GM19351 (cell line): ENCODE measurements around the gene CEP83.

Experiments used
- ATAC-seq: cut with Tn5 transposase; IDR thresholded peaks from one replicate; pipeline ENCODE4 v1.9.1; 2021; ENCODE audit warnings: mild to moderate bottlenecking, moderate library complexity; ENCODE audit not compliant: unreplicated experiment

CEP83 gene

GRCh38 chr12:94308612-94309011 is 151.1 kb downstream of the CEP83 start:
- no peak for ATAC-seq

DNA sequence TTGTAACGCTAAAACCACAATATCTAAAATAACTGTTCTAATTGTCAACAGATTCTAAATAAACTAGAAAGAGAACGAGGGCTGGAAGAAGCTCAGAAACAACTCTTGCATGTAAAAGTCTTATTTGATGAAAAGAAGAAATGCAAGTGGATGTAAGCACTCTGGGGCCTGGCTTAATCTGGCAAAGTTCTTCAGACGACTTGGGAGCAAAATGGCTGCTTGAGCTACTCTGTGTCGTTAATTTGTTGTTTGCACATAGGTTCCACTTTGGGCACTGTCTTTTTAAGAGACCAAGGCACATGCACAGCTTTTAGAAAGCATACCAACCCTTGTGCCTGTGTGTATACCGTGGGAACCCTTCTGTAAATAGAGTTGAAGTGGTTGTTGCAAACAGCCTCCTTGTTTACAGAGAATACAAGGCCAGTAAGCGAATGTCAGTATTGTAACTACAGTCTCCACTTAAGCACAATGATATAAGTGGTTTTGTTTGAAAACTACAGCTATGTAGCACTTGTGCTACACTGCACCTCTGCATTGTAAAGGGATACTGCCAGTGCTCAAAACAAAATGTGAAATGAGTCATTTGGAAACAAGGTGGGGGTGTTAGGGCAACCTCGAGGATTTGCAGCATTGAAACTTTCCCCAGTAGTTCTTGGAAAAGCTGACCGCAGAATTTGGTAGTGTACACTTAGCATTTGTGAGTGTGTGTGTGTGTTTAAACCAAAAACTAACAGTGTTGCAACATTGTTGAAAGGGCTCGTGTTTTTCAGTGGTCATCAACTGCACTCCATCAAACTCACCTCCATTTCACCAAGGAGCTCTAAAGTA is 154.3 kb downstream of the CEP83 start:
- ATAC-seq = peak; percentile 54

GRCh38 chr12:94304566-94305061 is 155.1 kb downstream of the CEP83 start:
- no peak for ATAC-seq

DNA sequence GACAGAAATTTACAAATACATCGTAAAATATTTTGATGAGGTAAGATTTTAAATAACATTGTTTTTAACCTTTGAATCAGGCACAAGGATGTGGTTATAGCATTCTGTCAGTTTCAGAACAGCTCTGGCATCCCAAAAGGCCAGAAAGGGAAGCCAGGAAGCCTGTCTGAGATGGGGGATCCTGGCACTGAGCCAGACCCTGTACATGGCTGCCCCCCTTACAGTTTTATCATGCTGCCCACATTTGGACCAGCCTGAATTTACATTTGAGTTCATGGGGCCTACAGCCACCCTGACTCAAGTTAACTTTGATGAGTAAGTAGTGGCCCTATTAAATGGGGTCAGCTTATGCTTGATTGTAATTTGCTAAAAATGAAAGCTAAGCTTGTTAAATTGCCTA is 155.7 kb downstream of the CEP83 start:
- no peak for ATAC-seq

DNA sequence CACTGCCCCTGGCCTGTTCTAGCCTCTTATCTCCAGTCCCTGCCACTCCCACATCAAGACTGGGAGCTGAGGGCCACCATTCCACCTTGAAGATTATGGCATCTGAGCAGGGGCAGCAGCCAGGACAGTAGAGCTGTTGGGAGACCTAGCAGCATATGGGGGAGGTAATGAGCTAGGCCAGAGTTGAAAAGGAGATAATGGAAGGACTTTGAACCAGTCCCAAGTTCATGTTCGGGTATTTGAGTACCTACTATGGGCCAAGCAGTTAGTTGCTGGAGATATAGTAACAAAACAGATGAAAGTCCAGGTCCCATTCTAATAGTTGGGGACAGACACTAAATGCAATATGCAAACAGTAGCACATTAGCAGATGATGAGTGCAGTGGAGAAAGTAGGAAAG is 159.8 kb downstream of the CEP83 start:
- no peak for ATAC-seq

- no peak for ATAC-seq
Observed at GRCh38 chr12:94297876-94298505, 161.7 kb downstream of the CEP83 start.

GRCh38 chr12:94297096-94297699 is 162.5 kb downstream of the CEP83 start:
- no peak for ATAC-seq

- no peak for ATAC-seq
Observed at GRCh38 chr12:94290353-94290752, 169.3 kb downstream of the CEP83 start.

- ATAC-seq = no peak
Observed at GRCh38 chr12:94289461-94290312, 170.0 kb downstream of the CEP83 start.

DNA sequence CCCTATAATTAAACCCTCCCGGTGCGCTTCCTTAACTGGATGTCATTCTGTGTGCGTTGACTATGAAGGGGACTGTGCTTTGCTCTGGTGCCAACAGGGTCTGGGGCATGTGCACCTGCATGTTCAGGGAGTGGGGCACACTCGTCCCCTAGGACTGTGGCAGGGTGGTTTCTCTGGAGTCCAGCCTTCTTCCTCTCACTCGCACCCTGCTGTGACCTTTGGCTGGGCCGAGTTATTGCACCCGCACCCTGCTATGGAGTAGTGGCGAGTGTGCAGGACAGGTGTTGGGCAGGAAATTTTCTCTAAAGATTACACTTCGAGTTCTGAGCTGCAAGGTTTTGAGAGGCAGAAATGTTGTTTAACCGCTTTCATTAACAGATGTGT is 172.4 kb downstream of the CEP83 start:
- no peak for ATAC-seq

DNA sequence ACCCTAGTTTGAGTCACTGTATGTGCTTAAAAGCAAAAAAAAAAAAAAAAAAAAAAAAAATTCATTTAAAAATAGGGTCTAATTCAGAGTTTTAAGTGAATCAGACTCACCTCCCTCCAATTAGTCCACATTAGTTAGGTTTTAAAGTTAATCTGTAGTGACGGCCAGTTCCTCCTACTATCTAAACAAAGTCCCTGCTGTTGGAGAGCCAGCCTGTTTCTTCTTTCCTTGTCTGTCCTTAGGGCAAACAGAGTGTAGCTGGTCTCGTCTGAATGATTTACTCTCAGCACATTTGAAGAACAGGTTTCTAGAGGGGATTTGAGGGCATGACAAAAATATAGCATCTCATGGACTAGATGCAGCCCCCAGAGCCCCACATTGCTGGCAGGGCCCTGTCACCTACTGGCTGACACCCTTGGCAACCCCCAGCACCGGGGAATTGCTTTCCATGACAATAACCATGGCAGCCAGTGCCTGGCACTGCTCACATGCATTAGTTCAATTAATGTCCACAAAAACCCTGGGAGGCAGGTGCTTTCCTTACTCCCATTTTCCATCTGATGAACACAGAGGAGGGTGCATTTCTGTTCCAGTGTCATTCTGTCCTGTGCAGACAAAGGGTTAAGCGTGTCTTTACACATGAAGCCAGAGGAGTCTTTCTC is 173.0 kb downstream of the CEP83 start:
- ATAC-seq = no peak

GRCh38 chr12:94285943-94286582 is 173.6 kb downstream of the CEP83 start:
- ATAC-seq = no peak

DNA sequence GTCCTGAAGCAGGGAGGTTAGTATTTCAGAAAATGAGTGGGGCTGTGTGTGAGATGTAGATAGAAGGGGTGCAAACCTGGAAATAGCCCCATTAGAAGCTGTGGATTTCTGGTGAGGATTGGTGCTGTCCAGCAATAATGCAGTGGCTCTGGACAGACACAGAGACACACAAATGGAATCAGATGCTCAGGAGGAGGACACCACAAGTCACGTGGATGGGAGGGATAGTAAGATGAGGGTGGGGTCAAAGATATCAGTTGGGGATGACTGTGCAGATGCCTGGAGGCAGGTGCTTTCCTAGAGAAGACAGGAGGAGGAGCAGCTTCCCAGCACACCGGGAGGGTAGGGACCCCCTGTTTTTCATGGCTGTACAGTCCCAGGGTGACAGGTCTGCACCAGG is 174.8 kb downstream of the CEP83 start:
- ATAC-seq = no peak

GRCh38 chr12:94284046-94284445 is 175.6 kb downstream of the CEP83 start:
- ATAC-seq = no peak

DNA sequence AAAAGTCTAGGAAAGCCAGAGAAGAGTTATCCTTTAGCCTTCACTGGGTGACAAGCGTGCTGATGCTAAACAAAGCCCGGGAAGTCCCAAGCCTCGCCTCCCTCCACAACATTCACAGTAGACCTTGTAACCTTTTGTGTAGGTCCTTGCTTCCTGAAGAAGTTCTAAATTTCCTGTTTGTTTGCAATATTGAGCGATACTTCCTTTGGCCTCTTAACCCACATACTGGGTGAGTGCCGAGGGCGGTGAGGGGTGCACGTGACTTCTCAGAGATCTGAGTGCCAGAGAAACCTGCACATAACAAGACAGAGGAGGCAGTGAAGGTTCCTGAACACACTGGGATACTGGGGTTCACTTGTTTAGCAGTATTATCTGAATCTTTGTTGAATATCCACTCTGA is 177.0 kb downstream of the CEP83 start:
- no peak for ATAC-seq

GRCh38 chr12:94280063-94280462 is 179.6 kb downstream of the CEP83 start:
- no peak for ATAC-seq

- no peak for ATAC-seq
Observed at GRCh38 chr12:94277426-94278000, 182.2 kb downstream of the CEP83 start.

GRCh38 chr12:94276725-94277124 is 182.9 kb downstream of the CEP83 start:
- ATAC-seq = no peak

- ATAC-seq = no peak
Observed at GRCh38 chr12:94273272-94273671, 186.4 kb downstream of the CEP83 start.

DNA sequence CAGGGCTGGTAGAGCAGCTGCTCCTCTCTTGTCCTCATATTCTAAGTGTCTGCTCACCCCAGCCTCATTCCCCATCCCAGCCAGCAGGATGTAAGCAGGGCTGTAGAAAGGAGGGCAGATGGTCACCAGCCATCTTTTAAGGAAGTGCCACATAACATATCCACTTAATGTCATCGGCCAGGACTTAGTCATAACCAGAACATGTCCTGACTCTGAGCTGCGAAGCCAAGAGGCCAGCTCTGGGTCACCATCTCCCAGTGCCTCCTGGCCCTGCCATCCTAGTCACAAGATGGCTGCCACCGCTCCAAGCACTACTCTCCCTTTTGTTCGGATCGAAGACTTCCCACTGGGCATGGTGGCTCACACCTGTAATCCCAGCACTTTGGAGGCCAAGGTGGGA is 187.4 kb downstream of the CEP83 start:
- ATAC-seq = no peak
